HEK293T (cell line): Measurements from ENCODE around the gene SMAP2.

Source experiments
- BHLHE40 ChIP-seq: fragments of 450-650 bp; IDR thresholded peaks from 2 replicates; pipeline ENCODE4 v1.6.1; 2016; ENCODE audit warnings: mild to moderate bottlenecking, moderate library complexity, borderline replicate concordance
- ELF4 ChIP-seq: fragments of 450-650 bp; IDR thresholded peaks from 2 replicates; pipeline ENCODE4 v1.6.1; 2017; ENCODE audit warnings: antibody characterized with exemption
- FOXM1 ChIP-seq: fragments of 450-650 bp; IDR thresholded peaks from 2 replicates; pipeline ENCODE4 v1.6.1; 2017; ENCODE audit warnings: mild to moderate bottlenecking, borderline replicate concordance
- HDGF ChIP-seq: fragments of 450-650 bp; IDR thresholded peaks from 2 replicates; pipeline ENCODE4 v1.6.1; 2017; ENCODE audit warnings: antibody characterized with exemption, borderline replicate concordance
- L3MBTL2 ChIP-seq: fragments of 450-650 bp; conservative IDR thresholded peaks from 2 replicates; pipeline ENCODE4 v1.6.1; 2016; ENCODE audit warnings: mild to moderate bottlenecking
- NFRKB ChIP-seq: fragments of 450-650 bp; IDR thresholded peaks from 2 replicates; pipeline ENCODE4 v1.6.1; 2016; ENCODE audit warnings: mild to moderate bottlenecking, moderate library complexity
- SP1 ChIP-seq: fragments of 450-650 bp; IDR thresholded peaks from 2 replicates; pipeline ENCODE4 v1.6.1; 2017
- SUZ12 ChIP-seq: fragments of 450-650 bp; IDR thresholded peaks from 2 replicates; pipeline ENCODE4 v1.6.1; 2016; ENCODE audit warnings: mild to moderate bottlenecking
- TARDBP ChIP-seq: fragments of 450-650 bp; IDR thresholded peaks from 2 replicates; pipeline ENCODE4 v1.6.1; 2016
- ZNF384 ChIP-seq: fragments of 450-650 bp; IDR thresholded peaks from 2 replicates; pipeline ENCODE4 v1.6.1; 2016

DNA sequence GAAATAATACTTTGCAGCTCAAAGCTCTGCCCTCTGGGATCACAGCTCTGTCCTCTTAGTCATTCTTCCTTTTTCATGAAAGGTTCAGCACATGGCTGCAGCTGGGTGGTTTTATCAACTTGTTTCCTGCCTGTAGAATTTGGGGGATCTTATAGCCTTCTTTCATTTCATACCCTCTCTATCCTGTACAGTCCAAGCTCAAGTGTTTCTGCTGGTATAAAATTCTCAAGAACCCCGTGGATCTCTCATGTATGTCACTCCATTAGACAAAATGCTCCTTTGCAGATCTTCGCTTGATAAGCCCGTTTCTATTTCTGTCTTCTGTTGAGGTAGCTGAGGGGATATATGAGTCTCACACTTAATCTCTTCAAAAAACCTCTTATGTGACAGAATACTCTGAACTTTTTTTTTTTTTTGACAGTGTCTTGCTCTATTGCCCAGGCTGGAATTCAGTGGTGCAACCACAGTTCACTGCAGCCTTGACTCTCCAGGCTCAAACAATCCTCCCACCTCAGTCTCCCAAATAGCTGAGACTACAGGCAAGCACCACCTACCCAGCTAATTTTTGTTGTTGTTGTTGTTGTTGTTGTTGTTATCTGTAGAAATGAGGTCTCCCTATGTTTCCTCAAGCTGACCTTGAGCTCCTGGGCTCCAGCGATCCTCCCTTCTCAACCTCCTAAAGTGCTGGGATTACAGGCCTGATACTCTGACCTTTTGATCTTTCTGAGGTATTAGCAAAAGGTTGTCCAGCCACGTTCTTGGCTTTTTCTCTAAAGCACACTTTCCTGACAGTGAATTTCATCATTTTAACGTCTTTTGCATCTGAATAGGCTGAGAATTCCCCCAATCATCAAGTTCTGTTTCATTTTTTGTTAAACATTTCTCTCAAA lies 31.8 kb upstream of the SMAP2 start:
- TF ChIP-seq SP1 (no peak), TARDBP (no peak), BHLHE40 (no peak), L3MBTL2 (no peak), NFRKB (no peak), ELF4 (no peak), ZNF384 (no peak), SUZ12 (no peak), HDGF (no peak), FOXM1 (no peak)
